Adipose tissue (tissue), 3 donors: ENCODE results near the gene CDCP1. TPM values are rescaled to one million over a fixed set of nuclear protein-coding genes. Genes with fewer than 3 reads are reported as not detected.

Source experiments
- H3K27ac ChIP-seq: one replicate; pipeline ENCODE4 v1.5.1; 2013; ENCODE audit warnings: low read depth, low read length
- WGBS, 3 donors: extraction: QIAGEN DNeasy Blood & Tissue Kit; methylation state at CpG; one replicate each; pipeline ENCODE4 v1.1.7; 2013; 5-methylcytosine and 5-hydroxymethylcytosine counted together
- polyA plus RNA-seq, 3 donors: library from polyadenylated mRNA; stranded (reverse); fragments of 200-250 nt; gene quantifications; one replicate each; pipeline ENCODE4 v1.2.3, GENCODE V29; 2013
- donor health status: healthy with polysubstance abuse.
- donor health status: Bipolar disorder and iron deficiency.
- donor health status: healthy.

CDCP1 gene
- polyA plus RNA-seq, 3 donors, result 0.34 to 4.6 (median 1.8) TPM

DNA sequence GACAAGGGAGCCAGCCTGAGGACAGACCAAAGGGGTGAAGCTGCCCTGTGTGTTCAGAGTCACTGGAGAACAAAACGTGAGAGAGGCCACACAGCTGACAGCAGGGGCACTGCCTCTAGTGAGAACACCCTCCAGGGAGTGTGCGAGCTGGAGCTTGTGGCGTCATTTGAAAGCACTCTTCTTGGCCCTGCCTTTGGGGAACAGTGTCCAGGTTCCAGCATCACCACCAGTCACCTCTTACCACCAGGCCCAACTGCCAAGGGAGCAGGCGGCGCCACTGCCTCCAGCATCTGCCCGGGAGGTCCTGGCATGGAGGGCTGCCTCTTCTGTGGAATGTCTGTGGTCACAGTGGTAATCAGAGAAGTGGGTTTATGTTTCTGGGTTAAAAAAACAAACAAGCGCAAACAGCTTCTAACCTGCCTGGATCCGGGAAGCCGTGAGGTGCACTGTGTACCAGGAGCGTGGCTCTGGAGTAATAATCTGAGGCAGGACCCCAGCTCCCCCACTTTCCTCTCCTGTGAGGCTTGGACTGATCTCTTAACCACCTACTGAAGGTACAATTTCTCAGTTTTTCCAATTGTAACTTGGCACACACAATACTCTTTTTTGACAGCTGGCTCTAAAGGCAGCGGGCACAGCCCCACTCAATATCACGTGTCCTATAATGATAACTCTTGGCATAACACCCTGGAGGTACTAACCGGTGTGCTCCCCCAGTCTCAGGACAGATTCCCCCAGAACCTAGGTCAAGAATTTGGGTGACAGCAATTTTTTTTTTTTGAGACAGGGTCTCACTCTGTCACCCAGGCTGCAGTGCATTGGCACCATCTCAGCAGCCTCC, 32.2 kb upstream of the CDCP1 start:
- H3K27ac ChIP-seq, result no peak overlapping the region
- WGBS, 3 donors, result 70 to 83% (median 80%) methylated on average over 13 of the region's 13 CpGs

GRCh38 chr3:45176912-45177311, 30.7 kb upstream of the CDCP1 start:
- WGBS, 3 donors, result 31 to 75% (median 68%) methylated on average over 4 of the region's 4 CpGs
- no peak overlapping the region for H3K27ac ChIP-seq

- H3K27ac ChIP-seq, result no peak overlapping the region
- WGBS, 3 donors, result 58 to 64% (median 61%) methylated on average over 2 of the region's 2 CpGs
Measured at GRCh38 chr3:45174234-45174633, 28.1 kb upstream of the CDCP1 start.

GRCh38 chr3:45173776-45174175, 27.6 kb upstream of the CDCP1 start:
- H3K27ac ChIP-seq, result no peak overlapping the region
- 96 to 98% (median 97%) methylated on average over 1 of the region's 1 CpG for WGBS, 3 donors

DNA sequence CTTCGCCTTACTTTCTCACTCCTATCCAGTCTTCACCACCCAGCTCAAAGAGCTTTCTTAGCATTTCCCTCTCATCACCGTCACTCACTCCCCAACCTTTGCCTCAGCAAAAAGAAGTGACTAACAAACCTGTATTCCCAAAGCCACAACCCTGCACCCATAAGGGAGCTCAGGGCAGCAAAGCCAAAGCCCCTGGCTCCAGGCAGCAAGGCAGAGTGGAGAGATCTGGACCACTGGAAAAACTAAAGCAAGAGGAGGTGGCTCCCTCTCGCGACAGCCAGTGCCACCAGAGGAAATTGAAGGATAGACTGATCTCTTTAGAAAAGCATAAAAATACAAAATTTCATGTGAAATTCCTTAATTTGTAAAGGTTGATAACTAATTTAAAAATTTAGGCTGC, 25.1 kb upstream of the CDCP1 start:
- H3K27ac ChIP-seq, result no peak overlapping the region
- 82 to 86% (median 84%) methylated on average over 3 to 4 of the region's 4 CpGs for WGBS, 3 donors

- 49 to 54% (median 53%) methylated on average over 3 of the region's 3 CpGs for WGBS, 3 donors
- H3K27ac ChIP-seq, result no peak overlapping the region
Measured at GRCh38 chr3:45170096-45170495, 23.9 kb upstream of the CDCP1 start.

GRCh38 chr3:45169125-45169904, 23.1 kb upstream of the CDCP1 start:
- no peak overlapping the region for H3K27ac ChIP-seq
- 90 to 91% (median 90%) methylated on average over 12 of the region's 12 CpGs for WGBS, 3 donors

GRCh38 chr3:45168451-45168850, 22.3 kb upstream of the CDCP1 start:
- no peak overlapping the region for H3K27ac ChIP-seq
- WGBS, 3 donors, result 64 to 76% (median 73%) methylated on average over 4 of the region's 4 CpGs

DNA sequence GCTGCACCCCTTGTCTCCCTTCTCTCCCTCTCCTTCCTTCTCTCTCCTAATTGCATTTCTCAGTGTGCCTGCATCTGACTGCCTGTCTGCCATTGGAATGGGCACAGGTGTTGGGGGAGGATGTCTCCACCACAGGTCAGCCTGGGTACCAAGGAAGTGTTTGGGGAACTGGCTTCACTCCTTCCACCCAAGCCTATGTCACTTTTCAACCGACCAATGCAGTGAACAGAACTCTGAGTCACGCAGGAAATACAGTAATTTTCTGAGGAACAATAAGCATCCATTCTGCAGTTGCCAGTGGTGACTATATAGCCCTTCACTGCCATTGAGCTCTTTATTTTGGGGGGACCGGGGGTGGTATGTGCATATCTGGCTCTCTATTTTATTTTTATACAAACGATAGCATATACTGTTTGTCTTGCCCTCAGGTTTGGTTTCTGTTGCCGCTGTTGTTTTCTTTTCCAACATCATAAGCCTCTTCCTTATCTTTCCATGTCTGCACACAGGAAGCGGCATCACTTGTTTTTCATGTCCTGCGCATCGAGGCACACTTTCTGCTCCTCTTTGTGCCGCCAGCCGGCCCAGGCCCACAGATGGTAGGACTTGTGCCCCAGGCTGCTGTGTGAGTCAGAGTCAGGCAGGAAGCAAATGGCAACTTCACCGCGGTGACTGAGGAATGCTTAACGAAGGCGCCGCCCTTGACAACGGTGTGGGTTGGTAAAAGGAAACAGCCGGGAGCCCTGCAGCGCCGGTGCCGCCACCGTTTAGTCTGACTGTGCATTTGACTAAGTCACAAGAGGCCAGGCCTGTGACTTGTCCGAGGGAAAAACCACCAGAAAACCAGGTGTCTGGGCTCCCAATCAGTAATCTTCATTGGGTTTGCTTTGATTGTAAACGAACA, 21.1 kb upstream of the CDCP1 start:
- no peak overlapping the region for H3K27ac ChIP-seq
- WGBS, 3 donors, result 17 to 30% (median 22%) methylated on average over 23 of the region's 23 CpGs

DNA sequence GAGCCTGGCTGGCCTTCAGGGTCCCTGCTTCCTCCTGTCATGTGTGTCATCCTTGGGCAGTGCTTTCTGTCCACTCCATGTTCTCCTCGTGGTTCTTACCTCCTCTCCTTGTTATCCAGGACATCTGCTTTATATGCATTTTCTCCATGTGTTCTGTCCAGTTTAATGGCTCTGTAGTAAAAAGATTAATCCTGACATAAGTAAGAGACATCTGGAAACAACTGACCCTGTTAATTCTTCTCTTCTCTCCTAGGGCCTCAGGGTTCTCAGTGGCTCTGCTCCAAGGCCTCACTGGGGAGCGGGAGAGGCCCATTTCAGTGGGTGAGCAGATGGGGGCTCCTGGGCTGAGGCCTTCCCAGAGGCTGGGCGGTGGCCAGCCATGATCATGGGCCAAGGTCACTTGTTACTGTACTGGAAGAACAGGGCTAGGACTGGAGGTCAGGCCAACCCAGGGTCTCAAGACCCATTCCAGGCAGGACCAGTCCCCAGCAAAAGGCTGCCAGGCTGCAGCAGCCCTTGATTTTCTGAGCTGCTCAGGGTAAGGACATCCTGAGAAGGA, 20.2 kb upstream of the CDCP1 start:
- no peak overlapping the region for H3K27ac ChIP-seq
- 86 to 90% (median 86%) methylated on average over 3 of the region's 3 CpGs for WGBS, 3 donors

- no peak overlapping the region for H3K27ac ChIP-seq
Measured at GRCh38 chr3:45165497-45166283, 19.5 kb upstream of the CDCP1 start.

GRCh38 chr3:45164056-45164455, 17.9 kb upstream of the CDCP1 start:
- no peak overlapping the region for H3K27ac ChIP-seq
- 91 to 95% (median 93%) methylated on average over 4 of the region's 4 CpGs for WGBS, 3 donors

More at GRCh38 chr3:45165497-45166283, 19.5 kb upstream of the CDCP1 start:
- 67 to 90% (median 71%) methylated on average over 10 of the region's 10 CpGs for WGBS, 3 donors

DNA sequence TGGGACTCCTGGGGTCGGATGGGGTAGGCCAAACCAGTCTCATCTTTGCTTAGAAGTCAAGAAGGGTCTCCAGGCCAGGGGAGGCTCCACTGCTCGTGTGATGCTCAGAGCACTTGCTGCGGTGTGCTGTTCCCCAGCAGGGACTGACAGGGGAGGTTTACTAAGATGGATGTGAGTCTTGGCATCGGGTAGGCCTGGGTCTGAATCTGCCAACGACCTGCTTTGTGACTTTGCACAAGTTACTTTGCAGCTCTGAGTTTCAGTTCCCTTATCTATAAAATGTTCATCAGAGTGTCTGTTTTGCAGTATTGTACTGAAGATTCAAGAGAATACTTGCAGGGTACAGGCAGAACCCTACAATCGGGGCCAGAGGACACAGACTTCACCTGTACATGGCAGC, 17.3 kb upstream of the CDCP1 start:
- no peak overlapping the region for H3K27ac ChIP-seq
- WGBS, 3 donors, result 59 to 67% (median 59%) methylated on average over 6 of the region's 6 CpGs

DNA sequence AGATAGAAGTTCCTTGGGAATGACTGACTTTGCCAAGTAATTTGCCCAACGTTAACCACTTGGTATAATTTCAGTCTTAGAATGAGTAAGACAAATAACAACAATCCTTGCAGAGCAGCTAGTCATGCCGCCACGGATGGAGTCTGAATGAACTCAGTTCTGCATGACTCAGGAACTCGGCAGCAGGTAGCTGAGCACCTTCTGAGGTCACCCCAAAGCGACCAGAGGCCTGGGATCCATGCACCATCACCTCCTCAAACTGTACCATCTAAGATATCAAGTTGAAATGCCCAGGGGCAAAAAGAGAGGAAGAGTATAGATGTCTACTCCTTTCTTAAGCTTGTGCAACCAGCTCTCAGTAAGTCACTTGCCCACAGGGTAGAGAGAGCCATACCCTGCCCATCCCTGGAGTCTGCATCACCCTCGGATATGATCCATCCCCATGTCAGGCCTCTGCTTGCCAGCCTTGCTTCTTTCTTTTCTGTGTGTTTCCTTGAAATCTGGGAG, 8.5 kb upstream of the CDCP1 start:
- no peak overlapping the region for H3K27ac ChIP-seq
- 86 to 87% (median 86%) methylated on average over 6 of the region's 6 CpGs for WGBS, 3 donors

DNA sequence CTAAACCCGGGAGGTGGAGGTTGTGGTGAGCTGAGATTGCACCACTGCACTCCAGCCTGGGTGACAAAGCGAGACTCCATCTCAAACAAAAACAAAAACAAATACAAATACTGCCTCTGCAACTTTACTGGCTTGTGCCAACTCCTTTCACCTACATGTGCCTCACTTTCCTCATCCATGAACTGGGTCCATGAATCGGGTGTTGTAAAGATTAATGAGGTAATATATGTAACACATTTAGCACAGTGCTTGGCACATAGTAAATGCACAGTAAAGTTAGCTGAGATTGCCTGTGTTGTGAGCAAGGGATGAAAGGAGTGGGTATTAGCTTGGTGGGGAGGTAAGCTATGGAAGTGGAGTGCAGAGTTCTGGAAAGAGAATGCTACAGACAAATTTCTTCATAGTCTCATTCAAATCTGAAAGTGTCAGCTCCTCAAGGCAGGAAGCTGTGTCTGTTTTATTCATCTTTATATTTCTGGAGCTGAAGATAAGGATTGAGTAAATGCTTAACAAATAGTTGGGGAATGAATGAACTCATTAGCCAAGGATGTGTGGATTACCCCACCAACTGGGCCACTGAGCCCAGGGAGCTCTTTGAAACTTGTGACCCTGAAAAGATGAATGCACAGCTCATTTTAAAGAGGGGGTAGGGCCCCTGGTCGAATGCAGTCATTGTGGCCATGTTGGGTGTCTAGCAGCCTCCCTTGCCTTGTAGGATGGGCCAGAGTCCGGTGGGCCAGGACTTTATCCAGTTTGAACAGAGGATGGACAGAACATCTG, 7.7 kb upstream of the CDCP1 start:
- WGBS, 3 donors, result 54 to 69% (median 63%) methylated on average over 5 of the region's 5 CpGs
- H3K27ac ChIP-seq, result no peak overlapping the region

- H3K27ac ChIP-seq, result no peak overlapping the region
- WGBS, 3 donors, result 97 to 100% (median 97%) methylated on average over 1 of the region's 1 CpG
Measured at GRCh38 chr3:45152307-45152706, 6.1 kb upstream of the CDCP1 start.

GRCh38 chr3:45151100-45151499, 4.9 kb upstream of the CDCP1 start:
- H3K27ac ChIP-seq, result no peak overlapping the region
- WGBS, 3 donors, result 46 to 80% (median 71%) methylated on average over 2 of the region's 2 CpGs
